ENCODE measurements around the gene PRTN3.

PRTN3 gene, protein sequence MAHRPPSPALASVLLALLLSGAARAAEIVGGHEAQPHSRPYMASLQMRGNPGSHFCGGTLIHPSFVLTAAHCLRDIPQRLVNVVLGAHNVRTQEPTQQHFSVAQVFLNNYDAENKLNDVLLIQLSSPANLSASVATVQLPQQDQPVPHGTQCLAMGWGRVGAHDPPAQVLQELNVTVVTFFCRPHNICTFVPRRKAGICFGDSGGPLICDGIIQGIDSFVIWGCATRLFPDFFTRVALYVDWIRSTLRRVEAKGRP

GRCh38 chr19:840519-841206, at the start of gene PRTN3:
TSS of gene PRTN3 (plus strand) at chr19:840999. CDS start at chr19:841009, 10 bp downstream.
- no peak for DNase-seq (ENCODE audit: extremely low read depth, low read depth)
- no peak for TF ChIP-seq CTCF (IDR thresholded peaks at IDR 0.05; ENCODE audit: low read depth, low read length)

GRCh38 chr19:791007-791566, 49.7 kb upstream of the PRTN3 start:
- DNase-seq (ENCODE audit: extremely low read depth, low read depth), result no peak
- TF ChIP-seq CTCF (IDR thresholded peaks at IDR 0.05; ENCODE audit: low read depth, low read length), result no peak

DNA sequence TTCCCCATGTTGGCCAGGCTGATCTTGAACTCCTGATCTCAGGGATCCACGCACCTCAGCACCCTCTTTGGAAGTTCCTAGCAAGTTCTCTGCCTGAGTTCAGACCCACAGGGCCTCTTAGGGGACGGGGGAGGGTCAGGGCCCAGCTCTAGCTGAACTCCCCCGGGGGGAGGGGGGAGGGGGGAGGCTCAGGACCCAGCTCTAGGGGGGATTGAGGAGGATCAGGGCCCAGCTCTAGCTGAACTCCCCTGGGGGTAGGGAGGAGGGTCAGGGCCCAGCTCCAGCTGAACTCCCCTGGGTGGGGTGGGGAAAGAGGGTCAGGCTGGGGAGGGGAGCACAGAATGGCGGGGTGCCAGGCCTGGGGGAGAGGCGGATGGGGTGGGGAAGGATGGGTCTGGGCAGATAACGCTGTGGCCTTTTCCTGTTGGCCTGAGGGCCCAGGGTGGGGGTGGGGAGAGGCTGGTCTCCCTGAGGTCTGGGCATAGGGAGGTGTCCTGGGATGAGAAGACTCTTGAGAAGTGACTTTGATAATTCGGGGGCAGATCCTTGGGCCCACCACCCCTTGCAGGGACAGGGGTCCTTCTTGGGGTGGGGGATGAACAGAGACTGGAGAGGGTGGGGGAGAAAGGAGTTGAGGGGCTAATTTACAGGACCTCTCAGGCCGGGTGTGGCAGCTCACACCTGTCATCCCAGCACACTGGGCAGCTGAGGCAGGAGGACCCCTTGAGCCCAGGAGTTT, 49.1 kb upstream of the PRTN3 start:
- DNase-seq (ENCODE audit: extremely low read depth, low read depth), result no peak
- TF ChIP-seq CTCF (IDR thresholded peaks at IDR 0.05; ENCODE audit: low read depth, low read length), result no peak

GRCh38 chr19:792306-792885, 48.4 kb upstream of the PRTN3 start:
- no peak for DNase-seq (ENCODE audit: extremely low read depth, low read depth)
- TF ChIP-seq CTCF (IDR thresholded peaks at IDR 0.05; ENCODE audit: low read depth, low read length), result no peak

GRCh38 chr19:793806-794205, 47.0 kb upstream of the PRTN3 start:
- no peak for DNase-seq (ENCODE audit: extremely low read depth, low read depth)
- no peak for TF ChIP-seq CTCF (IDR thresholded peaks at IDR 0.05; ENCODE audit: low read depth, low read length)

GRCh38 chr19:795073-795611, 45.7 kb upstream of the PRTN3 start:
- TF ChIP-seq CTCF (IDR thresholded peaks at IDR 0.05; ENCODE audit: low read depth, low read length), result no peak
- DNase-seq (ENCODE audit: extremely low read depth, low read depth), result no peak

Measured in AG09319 (cell line).